Activated CD8-positive, alpha-beta memory T cell treated with anti-CD3 and anti-CD28 coated beads, Interleukin-2, amount 50 U/mL, for 24 hours (primary cell): Measurements from ENCODE around the gene CTIF.

Experiments
- DNase-seq: peaks from one replicate; pipeline ENCODE4 v3.0.0-alpha.2; 2020; ENCODE audit errors: extremely low read depth

Gene CTIF

GRCh38 chr18:48533340-48534070 is 5.3 kb upstream of the CTIF start:
- DNase-seq, result no peak

DNA sequence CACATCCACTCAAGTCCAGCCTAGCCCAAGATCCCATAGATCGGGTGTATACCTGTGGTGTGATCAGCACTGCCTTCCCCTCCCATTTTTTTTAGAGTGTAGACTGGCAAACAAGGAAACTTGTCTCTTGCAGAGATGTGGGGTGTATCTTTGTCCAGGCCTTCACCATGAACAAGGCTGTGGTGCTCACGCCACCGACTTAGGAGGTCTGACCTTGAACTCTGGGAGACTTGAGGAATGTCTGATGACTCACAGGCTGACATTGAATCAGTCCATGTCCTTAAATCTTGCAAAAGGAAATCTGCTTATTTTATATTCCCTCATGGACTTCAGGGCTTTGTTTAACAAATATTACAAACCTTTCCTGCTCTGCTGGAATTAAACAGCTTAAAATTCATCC is 4.5 kb upstream of the CTIF start:
- DNase-seq, result no peak

DNA sequence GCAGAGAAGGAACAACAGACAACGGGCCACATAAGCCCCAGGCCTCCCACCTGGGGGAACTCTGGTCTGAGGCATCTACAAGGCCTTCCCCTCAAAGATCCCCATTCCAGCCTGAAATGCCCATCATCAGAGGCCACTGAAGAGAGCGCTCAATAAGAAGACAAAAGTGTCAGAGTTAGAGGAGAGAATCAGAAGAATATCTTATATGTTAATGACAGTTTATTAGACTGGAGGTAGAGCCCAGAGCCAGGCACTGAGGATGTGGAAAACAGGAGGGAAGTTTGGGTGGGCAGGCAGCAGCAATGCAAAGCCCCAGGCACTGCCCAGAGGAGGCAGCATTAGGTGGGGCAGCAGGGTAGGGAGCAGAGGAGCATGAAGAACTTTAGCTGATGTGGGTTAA is 2.9 kb upstream of the CTIF start:
- no peak for DNase-seq

- DNase-seq, result no peak
Measured at GRCh38 chr18:48536516-48536915, 2.3 kb upstream of the CTIF start.

DNA sequence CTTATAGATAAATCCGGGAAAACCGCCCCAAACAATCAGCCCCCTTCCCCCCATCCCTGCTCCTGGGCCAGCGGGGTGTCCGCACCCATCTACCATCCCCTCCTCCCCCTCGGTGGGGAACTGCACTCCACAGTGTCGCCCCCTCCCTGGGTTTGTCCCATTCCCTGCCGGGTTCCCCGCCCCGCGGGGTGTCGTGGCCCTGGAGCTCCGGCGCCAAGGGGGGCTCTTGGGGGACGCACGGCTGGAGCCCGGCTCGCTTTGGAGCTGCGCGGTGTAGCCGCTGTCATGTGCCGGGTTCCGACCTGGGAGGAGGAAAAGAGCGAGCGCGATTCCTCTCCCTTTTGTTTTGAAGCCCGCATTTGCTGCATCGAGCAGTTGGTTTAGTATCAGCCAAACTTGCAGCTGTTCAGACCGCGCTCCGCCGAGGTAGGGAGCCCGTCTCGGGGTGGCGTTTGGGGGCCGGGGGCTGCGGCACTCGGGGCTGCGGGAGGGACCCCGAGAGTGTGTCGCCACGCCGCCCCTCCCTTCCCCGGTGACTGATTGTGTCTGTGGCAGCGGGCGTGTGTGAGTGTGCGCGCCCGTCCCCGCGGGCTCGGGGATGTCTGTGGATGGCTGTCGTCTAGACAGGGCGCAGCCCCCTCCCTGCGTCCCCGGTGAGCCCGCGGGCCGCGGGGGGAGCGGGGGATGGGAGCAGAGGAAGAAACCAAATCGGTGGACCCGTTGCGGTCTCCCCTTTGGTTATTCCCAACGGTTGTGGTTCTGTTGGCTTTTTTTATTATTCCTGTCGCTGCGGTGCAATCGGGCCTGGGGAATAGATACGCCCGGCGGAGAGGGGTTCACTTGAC is 797 bp downstream of the CTIF start:
- no peak for DNase-seq

GRCh38 chr18:48540251-48541025 is 1.6 kb downstream of the CTIF start:
- DNase-seq, result no peak

- no peak for DNase-seq
Measured at GRCh38 chr18:48541026-48541746, 2.4 kb downstream of the CTIF start.

DNA sequence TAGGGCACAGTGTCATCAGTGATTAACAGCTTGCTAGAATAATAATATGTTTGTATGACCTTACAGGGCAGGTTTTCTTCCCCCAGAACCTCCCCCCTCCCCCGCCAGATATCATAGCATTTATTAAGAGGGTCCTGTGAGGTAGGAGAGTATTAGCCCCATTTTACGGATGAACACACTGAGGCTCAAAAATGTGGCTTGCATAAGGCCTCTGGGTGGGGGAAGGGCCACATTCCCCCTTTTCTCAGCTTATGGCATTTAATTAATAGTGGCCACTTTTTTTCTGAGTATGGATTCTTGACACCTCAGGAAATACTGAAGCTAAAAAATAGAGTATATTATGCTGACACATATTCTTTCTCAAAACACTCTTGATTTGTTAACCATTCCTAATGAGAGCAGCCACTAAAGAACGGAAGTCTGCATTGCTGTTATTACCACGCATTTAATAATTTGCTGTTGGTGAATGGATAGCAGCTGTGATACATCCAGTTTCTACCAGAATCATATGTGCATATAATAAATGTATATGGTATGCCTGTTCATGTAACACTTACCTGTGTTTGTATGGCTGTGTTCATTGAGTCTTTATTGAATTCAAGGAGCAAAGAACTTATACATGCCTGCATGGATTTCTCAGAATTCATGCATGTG is 3.0 kb downstream of the CTIF start:
- no peak for DNase-seq

GRCh38 chr18:48542513-48543181 is 3.8 kb downstream of the CTIF start:
- no peak for DNase-seq

- no peak for DNase-seq
Measured at GRCh38 chr18:48543228-48543627, 4.4 kb downstream of the CTIF start.

- no peak for DNase-seq
Measured at GRCh38 chr18:48544116-48544515, 5.3 kb downstream of the CTIF start.

DNA sequence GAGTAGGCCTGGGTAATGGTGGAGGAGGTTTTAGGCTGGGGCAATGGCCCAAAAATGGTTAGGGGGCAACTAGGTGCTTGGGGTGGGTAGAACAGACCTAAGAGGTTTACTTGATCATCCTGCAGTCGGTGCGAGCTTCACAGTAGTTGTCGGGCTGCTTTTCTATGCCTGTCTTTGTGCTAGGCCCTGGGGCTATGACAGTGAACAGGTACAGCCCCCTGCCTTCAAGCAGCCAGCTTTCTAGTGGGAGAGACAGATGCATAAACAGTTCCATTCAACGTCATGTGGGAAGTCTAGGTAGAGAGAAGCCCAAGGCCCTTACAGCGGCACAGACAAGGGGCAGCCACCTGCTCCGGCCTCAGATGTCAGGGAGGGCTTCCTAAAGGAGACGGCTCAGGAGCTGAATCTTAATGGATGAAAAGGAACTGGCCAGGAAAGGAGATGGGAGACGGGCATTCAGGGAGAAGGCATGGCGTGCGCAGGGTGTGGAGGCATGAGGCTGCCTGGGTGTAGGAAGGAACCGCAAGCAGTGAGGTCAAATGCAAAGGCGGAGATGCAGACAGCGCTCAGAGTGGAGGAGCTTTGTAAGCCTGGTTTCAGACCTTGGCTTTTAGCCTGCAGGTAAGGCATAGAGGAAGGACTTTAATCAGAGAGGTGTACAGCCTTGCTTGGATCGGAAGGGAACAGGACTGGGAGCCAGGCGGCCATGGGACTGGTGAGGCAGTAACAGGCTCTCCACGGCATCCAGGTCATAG is 6.0 kb downstream of the CTIF start:
- no peak for DNase-seq

DNA sequence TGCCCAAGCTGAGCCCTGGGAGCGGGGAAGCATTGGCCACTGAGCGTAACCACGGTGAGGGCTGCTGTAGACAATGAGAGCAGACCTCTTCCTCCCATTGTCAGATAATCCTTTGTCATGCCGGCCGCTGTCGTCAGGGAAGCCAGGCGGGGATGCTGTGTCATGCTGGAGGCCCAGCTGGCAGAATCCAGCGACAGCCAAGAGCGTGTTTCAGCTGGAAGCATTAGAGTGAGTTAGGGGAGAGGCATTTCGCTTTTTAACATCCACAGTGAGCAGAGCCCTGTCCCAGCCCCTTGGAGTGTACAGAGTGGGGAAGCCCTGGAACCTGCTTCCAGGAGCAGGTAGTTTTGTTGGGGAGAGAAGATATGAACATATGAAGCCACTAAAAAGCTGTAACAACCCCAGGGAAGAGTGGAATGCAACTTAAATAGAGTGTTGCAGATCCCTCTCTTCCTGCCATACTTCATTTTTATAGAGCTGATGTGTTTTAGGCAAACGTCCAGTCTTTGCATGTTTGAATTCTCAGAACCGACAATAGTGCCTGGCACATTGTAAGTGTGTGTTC is 7.0 kb downstream of the CTIF start:
- no peak for DNase-seq

DNA sequence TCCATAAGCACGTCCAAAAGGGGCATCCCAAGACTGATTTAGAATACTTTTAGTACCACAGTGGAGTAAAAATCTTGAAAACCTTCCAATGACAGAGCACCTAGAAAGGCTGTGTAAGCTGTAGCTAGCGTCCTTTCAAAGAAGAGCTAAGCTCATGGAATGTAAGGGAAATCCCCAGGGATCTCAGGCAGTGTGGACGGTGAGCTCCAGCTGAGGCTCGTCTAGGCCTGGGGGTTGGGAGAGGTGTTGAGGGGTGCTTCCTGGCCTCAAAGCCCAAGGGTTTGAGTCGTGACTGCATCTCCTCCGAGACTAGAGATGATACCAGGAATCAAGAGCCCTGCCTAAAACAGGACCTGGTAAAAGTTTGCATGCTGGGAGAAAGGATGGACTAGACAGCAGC is 7.6 kb downstream of the CTIF start:
- DNase-seq, result no peak

GRCh38 chr18:48547531-48547981 is 8.7 kb downstream of the CTIF start:
- DNase-seq, result no peak

DNA sequence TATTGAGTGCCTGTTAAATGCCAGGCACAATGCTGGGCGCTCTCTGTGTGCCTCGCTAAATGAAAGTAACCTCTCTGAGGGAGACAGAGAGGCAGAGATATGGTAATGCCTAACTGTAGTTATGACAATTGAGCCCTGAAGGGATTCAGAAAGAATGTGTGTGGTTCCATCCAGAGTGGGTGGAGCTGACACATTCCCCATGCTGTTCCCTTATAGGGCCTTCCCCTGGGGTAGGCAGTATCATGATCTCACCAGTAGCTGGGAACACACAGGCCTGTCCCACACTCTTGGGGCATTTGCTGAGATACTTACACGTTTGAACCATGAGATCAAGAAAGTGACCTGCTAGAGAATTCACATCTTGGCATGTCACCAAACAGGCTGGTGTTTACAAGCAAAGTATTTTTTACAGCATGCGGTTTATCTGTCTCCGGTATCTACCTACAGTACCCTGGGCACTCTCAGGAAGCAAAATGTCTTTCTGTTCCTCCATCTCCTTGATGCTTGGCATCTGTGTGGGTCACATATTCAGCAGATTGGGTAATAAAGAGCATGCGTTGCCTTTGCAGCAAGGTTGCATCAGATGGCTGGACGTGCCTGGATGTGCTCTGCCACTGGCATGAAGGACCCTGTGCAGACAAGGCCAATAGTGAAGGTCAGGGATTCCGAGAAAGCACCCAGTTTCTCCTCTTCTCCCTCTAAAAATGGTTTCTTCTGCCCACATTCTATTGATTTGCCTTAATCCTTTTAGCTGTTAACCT is 9.4 kb downstream of the CTIF start:
- no peak for DNase-seq

DNA sequence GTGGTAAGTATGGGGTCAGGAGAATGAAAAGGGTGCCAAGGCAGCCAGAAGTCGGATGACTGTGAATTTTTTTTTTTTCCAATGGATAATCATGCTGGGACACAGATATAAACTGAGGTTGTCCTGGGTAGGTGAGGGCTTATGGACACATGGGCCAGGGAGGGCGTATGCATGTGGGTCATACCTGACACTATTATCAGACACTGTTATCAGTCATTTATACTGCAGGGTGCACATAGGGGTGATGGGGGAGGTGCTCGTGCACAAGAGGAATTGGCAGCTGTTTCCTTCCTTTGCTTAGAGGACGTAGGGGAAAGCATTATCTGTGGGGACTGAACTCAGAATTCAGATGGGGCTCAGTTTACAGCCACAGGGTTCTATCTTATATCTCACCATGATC is 10.1 kb downstream of the CTIF start:
- DNase-seq, result no peak

- DNase-seq, result no peak
Measured at GRCh38 chr18:48550101-48550729, 11.4 kb downstream of the CTIF start.
